ENCODE measurements around the gene FLNB.

The FLNB gene

DNA sequence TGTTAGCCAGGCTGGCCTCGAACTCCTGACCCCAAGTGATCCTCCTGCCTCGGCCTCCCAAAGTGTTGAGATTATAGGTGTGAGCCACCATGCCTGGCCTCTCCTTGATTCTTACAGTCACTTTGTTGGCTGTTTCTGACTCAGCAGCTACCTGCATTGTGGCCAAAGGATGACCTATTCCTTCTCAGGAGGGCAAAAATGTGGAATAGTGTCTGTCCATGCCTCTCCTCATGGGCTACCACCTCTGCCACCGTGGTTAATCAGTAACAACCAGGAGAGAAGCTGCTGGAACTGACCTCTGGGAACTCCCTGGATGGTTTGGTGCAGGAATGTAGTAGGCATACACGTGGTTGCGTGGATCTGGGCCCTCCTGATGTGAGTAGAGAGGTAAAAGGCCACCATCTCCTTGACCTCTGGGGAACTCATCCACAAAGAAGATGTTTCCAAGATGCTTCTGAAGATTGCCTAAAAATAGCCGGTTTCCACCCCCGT is 63.3 kb downstream of the FLNB start:
- no peak for DNase-seq (ENCODE audit: extremely low read depth, low read depth)
- H3K4me3 ChIP-seq (replicated peaks; ENCODE audit: low read depth, low read length) = no peak overlapping the region
- TF ChIP-seq, protein P1, sequence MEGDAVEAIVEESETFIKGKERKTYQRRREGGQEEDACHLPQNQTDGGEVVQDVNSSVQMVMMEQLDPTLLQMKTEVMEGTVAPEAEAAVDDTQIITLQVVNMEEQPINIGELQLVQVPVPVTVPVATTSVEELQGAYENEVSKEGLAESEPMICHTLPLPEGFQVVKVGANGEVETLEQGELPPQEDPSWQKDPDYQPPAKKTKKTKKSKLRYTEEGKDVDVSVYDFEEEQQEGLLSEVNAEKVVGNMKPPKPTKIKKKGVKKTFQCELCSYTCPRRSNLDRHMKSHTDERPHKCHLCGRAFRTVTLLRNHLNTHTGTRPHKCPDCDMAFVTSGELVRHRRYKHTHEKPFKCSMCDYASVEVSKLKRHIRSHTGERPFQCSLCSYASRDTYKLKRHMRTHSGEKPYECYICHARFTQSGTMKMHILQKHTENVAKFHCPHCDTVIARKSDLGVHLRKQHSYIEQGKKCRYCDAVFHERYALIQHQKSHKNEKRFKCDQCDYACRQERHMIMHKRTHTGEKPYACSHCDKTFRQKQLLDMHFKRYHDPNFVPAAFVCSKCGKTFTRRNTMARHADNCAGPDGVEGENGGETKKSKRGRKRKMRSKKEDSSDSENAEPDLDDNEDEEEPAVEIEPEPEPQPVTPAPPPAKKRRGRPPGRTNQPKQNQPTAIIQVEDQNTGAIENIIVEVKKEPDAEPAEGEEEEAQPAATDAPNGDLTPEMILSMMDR (IDR thresholded peaks at IDR 0.05; ENCODE audit: low read depth, low read length, missing control alignments) = no peak

DNA sequence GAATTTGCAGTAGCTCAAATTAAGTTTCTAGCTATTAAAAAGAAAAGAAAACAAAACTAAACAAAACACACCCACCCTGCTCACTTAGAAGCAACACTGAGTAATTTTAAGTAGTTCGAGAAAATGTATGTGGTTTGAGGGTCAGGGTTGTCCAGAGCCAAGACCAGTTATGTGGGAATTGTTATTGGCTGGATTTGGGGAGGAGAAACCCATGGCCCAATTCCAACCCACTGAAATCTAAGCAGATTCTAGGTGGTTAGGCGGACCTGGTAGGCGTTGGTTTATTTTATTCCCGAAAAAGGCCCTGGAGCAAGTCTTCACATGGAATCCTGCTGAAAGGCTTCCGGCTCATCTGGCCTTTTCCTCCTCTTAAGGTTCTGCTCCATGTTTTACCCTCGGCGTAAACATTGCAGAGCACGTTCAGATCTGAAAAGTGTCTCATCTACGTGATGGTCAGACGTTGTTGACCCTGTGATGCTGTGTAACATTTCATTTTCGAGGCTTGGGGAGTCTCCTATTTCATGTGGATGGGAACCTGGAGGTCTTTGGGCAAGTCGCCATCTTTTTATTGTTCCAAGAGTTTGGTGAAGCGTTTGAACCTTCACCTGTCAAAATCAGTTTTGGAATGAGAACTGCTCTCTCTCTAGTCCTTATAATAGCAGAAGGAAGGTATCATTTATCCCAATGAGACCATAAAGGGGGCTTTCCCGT is 64.0 kb downstream of the FLNB start:
- TF ChIP-seq, protein P1 (IDR thresholded peaks at IDR 0.05; ENCODE audit: low read depth, low read length, missing control alignments) = no peak
- peak; percentile 92 for DNase-seq (ENCODE audit: extremely low read depth, low read depth)
- H3K4me3 ChIP-seq (replicated peaks; ENCODE audit: low read depth, low read length) = no peak overlapping the region

DNA sequence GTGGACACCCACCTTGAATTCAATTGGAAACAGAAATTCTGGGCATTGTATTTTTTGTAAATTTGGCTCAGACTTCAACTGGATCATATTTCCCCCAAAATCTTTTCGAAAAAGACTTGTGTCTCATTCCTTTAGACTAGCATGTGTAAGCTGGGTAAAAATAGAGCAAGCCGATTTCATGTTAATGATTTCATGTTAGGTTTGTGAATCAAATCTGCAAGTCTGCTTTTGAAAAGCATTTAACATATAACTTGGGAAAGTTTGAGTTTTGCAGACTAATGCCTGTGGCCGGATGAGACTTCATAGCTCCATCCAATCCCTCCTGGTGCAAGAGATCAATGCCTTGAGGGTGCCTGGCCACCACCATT is 64.5 kb downstream of the FLNB start:
- TF ChIP-seq, protein P1 (IDR thresholded peaks at IDR 0.05; ENCODE audit: low read depth, low read length, missing control alignments) = no peak
- DNase-seq (ENCODE audit: extremely low read depth, low read depth) = no peak

DNA sequence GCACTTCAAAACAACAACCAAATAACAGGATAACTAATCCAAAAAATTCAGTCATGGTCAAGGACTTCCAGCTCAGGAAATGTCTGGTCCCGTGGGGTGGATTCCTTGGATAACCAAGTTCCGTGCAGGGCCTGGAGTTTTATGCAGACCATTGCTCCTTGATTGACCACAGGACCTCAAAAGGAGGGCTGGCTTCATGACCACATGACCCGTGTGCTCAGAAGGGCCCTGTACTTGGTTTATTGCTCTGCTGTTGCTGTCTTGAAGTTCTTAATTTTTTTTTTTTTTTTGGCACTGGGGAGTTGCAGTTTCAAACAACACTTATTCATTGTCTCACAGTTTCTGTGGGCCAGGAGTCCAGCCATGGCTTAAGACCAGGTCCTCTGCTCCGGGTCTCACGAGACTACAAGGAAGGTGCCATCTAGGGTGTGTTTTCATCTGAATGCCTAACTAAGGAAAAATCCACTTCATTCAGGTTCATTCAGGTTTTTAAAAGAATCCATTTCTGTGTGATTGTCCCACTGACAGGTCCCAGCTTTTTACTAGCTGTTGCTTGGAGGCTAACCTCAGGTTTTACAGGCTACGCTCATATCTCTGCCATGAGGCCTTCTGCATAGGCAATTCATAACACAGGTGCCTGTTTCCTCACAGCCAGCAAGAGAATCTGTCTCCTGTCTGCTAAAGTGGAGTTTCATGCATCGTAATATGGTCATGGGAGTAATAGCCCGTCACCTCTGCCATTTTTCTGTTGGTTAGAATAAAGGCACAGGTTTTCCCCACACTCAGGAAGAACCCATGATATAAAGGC is 65.3 kb downstream of the FLNB start:
- no peak overlapping the region for H3K4me3 ChIP-seq (replicated peaks; ENCODE audit: low read depth, low read length)
- no peak for DNase-seq (ENCODE audit: extremely low read depth, low read depth)
- TF ChIP-seq, protein P1 (IDR thresholded peaks at IDR 0.05; ENCODE audit: low read depth, low read length, missing control alignments) = no peak

More for the DNA sequence above, 64.5 kb downstream of the FLNB start:
- H3K4me3 ChIP-seq (replicated peaks; ENCODE audit: low read depth, low read length) = no peak overlapping the region

DNA sequence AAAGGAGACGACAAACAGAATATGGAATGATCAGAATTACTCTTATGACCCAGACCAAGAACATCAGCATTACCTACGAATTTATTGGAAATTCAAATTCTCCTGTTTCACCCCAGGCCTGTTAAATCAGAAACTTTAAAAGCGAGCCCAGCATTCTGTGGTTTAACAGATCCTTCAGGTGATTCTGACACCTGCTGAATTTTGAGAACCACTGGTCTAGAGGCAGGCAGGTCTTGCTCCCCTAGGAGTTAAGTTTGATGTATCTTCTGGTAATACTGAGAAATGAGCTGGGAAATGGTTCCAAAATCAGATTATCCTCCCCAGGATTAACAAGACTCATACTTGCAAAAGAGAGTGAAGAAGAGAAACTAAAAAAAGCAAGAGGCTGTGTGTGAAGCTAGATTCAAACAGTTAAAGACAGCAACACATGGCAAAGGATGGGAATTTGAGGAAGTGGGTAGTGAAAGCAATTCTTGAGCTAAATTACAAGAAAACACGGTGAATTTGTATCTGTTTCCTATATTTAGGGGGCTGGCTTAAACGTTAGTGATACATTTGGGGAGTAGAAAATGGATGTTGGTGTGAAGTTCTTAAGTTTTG is 66.0 kb downstream of the FLNB start:
- TF ChIP-seq, protein P1 (IDR thresholded peaks at IDR 0.05; ENCODE audit: low read depth, low read length, missing control alignments) = no peak
- H3K4me3 ChIP-seq (replicated peaks; ENCODE audit: low read depth, low read length) = no peak overlapping the region
- DNase-seq (ENCODE audit: extremely low read depth, low read depth) = no peak

DNA sequence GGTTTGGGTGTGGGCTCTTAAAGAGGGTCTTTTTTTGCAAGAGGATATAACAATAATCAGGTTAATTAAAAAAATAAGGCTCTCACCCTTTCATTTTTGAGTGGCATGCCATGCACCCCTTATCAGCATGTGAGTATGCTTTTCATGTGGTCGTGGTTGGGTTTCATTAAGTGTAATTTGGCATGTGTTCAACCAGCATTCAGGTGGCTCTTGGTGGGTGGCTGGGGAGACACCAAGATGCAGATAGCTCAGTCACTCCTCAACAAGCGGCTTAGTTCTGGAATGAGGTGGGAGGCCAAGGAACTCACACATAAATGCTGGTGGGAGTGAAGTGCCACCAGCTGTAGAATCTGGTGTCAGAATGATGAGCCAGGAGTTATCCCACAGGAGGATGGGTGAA is 66.8 kb downstream of the FLNB start:
- DNase-seq (ENCODE audit: extremely low read depth, low read depth) = no peak
- no peak overlapping the region for H3K4me3 ChIP-seq (replicated peaks; ENCODE audit: low read depth, low read length)
- TF ChIP-seq, protein P1 (IDR thresholded peaks at IDR 0.05; ENCODE audit: low read depth, low read length, missing control alignments) = no peak

Measured in HFF-Myc (cell line).